Measurements from ENCODE around the gene TRPC4AP.
A peak's percentile ranks its signal among the peaks of the same experiment; 100 is the strongest.
"Not testable (repeated sequence)": the region's sequence is repeated elsewhere in the genome, so short reads cannot be mapped to it uniquely, and the experiment has no call there.

TRPC4AP gene

GRCh38 chr20:35115606-35116005 lies 23.0 kb upstream of the TRPC4AP start:
- Histone ChIP-seq H3K27ac (peak overlapping the region; percentile 20), H3K27me3 (no peaks in the 10 kb centered on the region), H3K4me3 (ENCODE audit: low read depth in 1 of 2, low read length in 1 of 2) (no peak overlapping the region), H3K4me1 (ENCODE audit: control insufficient read depth in 1 of 2, insufficient read depth in 1 of 2, low read depth in 1 of 2, low read length in 1 of 2) (peaks cover 0 to 3% of the 10 kb centered on the region in 2 experiments), H3K36me3 (peaks cover 83% of the 10 kb centered on the region), H3K9me3 (no peaks in the 10 kb centered on the region)
- TF ChIP-seq CTCF (IDR thresholded peaks at IDR 0.05) = no peak

GRCh38 chr20:35112276-35112675 lies 19.7 kb upstream of the TRPC4AP start:
- H3K36me3 ChIP-seq = peaks cover 71% of the 10 kb centered on the region
- H3K9me3 ChIP-seq; H3K27ac ChIP-seq; H3K4me1 ChIP-seq (ENCODE audit: control insufficient read depth in 1 of 2, insufficient read depth in 1 of 2, low read depth in 1 of 2, low read length in 1 of 2); H3K4me3 ChIP-seq (ENCODE audit: low read depth in 1 of 2, low read length in 1 of 2); H3K27me3 ChIP-seq: not testable (repeated sequence)

GRCh38 chr20:35111141-35111888 lies 18.7 kb upstream of the TRPC4AP start:
- H3K27ac ChIP-seq = peak overlapping the region; percentile 6
- H3K4me1 ChIP-seq (ENCODE audit: control insufficient read depth in 1 of 2, insufficient read depth in 1 of 2, low read depth in 1 of 2, low read length in 1 of 2) = peaks cover 0 to 3% of the 10 kb centered on the region in 2 experiments
- TF ChIP-seq CTCF (IDR thresholded peaks at IDR 0.05) = no peak
- no peaks in the 10 kb centered on the region for H3K27me3 ChIP-seq
- peaks cover 61% of the 10 kb centered on the region for H3K36me3 ChIP-seq
- no peaks in the 10 kb centered on the region for H3K9me3 ChIP-seq
- H3K4me3 ChIP-seq (ENCODE audit: low read depth in 1 of 2, low read length in 1 of 2) = no peak overlapping the region

- Histone ChIP-seq H3K27ac (no peak overlapping the region), H3K36me3 (peaks cover 37% of the 10 kb centered on the region), H3K27me3 (no peaks in the 10 kb centered on the region), H3K4me3 (ENCODE audit: low read depth in 1 of 2, low read length in 1 of 2) (no peak overlapping the region), H3K4me1 (ENCODE audit: control insufficient read depth in 1 of 2, insufficient read depth in 1 of 2, low read depth in 1 of 2, low read length in 1 of 2) (peaks cover 0 to 3% of the 10 kb centered on the region in 2 experiments), H3K9me3 (no peaks in the 10 kb centered on the region)
- TF ChIP-seq CTCF (IDR thresholded peaks at IDR 0.05) = no peak
Measured at GRCh38 chr20:35108921-35109320, 16.3 kb upstream of the TRPC4AP start.

GRCh38 chr20:35106827-35107380 lies 14.3 kb upstream of the TRPC4AP start:
- Histone ChIP-seq H3K4me1 (ENCODE audit: control insufficient read depth in 1 of 2, insufficient read depth in 1 of 2, low read depth in 1 of 2, low read length in 1 of 2) (peaks cover 0 to 3% of the 10 kb centered on the region in 2 experiments), H3K9me3 (no peaks in the 10 kb centered on the region), H3K27me3 (no peaks in the 10 kb centered on the region), H3K27ac (no peak overlapping the region), H3K4me3 (ENCODE audit: low read depth in 1 of 2, low read length in 1 of 2) (no peak overlapping the region), H3K36me3 (peaks cover 31% of the 10 kb centered on the region)
- TF ChIP-seq CTCF (IDR thresholded peaks at IDR 0.05) = no peak

- Histone ChIP-seq H3K9me3 (no peaks in the 10 kb centered on the region), H3K27me3 (no peaks in the 10 kb centered on the region), H3K4me3 (ENCODE audit: low read depth in 1 of 2, low read length in 1 of 2) (no peak overlapping the region), H3K36me3 (peaks cover 13% of the 10 kb centered on the region), H3K27ac (no peak overlapping the region), H3K4me1 (ENCODE audit: control insufficient read depth in 1 of 2, insufficient read depth in 1 of 2, low read depth in 1 of 2, low read length in 1 of 2) (no peaks in the 10 kb centered on the region)
- TF ChIP-seq CTCF (IDR thresholded peaks at IDR 0.05) = no peak
Measured at GRCh38 chr20:35104685-35105295, 12.2 kb upstream of the TRPC4AP start.
